ENCODE data around the gene LRRC8E.
A peak's percentile ranks its signal among the peaks of the same experiment; 100 is the strongest.

LRRC8E gene

DNA sequence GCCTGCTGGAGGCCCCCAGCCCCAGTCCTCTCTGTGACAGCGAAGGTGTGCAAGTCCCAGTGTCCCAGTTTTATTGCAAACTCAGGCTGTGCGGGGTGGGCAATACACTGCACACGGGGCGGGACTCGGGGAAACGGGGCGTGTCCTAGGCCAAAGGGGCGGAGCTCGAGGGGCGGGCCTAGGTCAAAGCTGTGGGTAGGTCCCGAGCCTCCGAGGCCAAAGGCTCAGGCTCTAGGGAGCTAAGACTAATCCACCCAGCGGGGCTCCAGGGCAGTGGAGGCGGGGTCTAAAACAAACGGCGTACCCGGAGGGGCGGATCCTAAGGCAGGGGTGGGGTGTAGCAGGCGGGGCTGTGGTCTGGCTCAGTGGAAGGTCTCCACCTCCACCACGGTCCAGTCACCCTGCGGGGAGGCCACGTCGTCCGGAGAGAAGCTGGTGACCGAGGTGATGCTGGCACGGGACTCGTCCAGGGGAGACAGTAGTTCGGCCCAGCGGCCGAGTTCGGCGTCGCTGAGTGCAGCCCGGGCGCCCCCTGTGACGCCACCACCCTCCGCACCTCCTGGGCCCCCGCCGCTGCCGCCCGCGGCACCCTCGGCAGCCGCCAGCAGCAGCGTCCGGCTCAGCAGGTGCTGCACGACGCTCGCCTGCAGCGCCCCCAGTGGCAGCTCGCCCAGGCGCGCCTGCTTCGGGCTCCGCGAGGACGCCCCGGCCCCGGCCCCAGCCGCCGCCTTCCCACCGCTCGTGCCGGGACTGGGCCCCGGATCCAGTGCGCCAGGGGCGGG lies 19.4 kb upstream of the LRRC8E start:
- peak overlapping the region; percentile 27 for H3K4me3 ChIP-seq (ENCODE audit: low read depth, low read length)
- in situ Hi-C loops (cut with HindIII; ENCODE audit: low sequenced_read_pairs), result no loop called here
- TF ChIP-seq, protein P1, sequence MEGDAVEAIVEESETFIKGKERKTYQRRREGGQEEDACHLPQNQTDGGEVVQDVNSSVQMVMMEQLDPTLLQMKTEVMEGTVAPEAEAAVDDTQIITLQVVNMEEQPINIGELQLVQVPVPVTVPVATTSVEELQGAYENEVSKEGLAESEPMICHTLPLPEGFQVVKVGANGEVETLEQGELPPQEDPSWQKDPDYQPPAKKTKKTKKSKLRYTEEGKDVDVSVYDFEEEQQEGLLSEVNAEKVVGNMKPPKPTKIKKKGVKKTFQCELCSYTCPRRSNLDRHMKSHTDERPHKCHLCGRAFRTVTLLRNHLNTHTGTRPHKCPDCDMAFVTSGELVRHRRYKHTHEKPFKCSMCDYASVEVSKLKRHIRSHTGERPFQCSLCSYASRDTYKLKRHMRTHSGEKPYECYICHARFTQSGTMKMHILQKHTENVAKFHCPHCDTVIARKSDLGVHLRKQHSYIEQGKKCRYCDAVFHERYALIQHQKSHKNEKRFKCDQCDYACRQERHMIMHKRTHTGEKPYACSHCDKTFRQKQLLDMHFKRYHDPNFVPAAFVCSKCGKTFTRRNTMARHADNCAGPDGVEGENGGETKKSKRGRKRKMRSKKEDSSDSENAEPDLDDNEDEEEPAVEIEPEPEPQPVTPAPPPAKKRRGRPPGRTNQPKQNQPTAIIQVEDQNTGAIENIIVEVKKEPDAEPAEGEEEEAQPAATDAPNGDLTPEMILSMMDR (IDR thresholded peaks at IDR 0.05; ENCODE audit: low read depth, low read length), result peak; percentile 52
- peak; percentile 39 for DNase-seq (ENCODE audit: low read depth, low spot score)

DNA sequence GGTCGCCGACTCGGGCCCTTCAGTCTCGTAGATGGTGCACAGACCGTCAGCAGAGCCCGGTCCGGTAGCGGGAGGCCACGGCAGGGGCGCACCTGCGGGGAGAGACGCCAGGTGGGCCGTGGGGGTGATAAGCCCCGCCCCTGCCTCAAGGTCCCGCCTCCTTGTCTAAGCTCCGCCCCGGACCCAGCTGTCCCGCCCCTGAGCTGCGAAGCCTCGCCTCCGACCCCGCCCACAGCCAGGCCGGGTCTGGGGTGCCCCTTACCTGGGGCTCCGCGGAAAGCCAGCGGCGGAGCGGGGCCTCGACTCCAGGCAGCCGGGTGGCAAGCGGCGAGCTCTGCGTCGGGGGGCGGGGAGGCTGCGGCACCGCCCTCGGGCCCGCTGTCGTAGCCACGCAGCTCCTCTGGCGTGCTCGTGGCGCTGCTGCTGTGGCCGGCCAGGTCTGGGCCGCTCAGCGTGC lies 18.8 kb upstream of the LRRC8E start:
- TF ChIP-seq, protein P1 (IDR thresholded peaks at IDR 0.05; ENCODE audit: low read depth, low read length), result no peak
- in situ Hi-C loops (cut with HindIII; ENCODE audit: low sequenced_read_pairs), result no loop called here
- DNase-seq (ENCODE audit: low read depth, low spot score), result no peak
- H3K4me3 ChIP-seq (ENCODE audit: low read depth, low read length), result no peak overlapping the region

DNA sequence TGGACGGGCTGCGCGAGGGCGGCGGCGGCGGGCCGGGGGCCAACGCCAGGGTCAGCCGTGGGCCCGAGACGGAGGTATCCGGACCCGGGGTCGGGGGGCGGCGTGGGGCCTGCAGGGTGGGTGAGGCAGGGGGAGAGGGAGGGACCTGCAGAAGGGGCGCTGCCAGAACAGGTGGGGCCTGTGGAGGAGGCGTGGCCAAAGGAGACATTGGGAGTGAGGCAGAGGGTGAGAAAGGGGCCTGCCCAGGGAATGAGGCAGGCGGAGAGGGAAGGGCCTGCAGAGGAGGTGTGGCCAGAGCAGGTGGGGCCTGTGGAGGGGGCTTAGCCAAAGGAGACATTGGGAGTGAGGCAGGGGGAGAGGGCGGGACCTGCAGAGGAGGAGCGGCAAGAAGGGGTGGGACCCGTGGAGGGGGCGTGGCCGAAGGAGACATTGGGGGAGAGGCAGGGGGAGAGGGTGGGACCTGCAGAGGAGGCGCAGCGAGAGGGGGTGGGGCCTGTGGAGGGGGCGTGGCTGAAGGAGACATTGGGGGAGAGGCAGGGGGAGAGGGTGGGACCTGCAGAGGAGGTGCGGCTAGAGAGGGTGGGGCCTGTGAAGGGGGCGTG lies 18.3 kb upstream of the LRRC8E start:
- no peak overlapping the region for H3K4me3 ChIP-seq (ENCODE audit: low read depth, low read length)
- in situ Hi-C loops (cut with HindIII; ENCODE audit: low sequenced_read_pairs), result no loop called here
- TF ChIP-seq, protein P1 (IDR thresholded peaks at IDR 0.05; ENCODE audit: low read depth, low read length), result no peak
- DNase-seq (ENCODE audit: low read depth, low spot score), result no peak

DNA sequence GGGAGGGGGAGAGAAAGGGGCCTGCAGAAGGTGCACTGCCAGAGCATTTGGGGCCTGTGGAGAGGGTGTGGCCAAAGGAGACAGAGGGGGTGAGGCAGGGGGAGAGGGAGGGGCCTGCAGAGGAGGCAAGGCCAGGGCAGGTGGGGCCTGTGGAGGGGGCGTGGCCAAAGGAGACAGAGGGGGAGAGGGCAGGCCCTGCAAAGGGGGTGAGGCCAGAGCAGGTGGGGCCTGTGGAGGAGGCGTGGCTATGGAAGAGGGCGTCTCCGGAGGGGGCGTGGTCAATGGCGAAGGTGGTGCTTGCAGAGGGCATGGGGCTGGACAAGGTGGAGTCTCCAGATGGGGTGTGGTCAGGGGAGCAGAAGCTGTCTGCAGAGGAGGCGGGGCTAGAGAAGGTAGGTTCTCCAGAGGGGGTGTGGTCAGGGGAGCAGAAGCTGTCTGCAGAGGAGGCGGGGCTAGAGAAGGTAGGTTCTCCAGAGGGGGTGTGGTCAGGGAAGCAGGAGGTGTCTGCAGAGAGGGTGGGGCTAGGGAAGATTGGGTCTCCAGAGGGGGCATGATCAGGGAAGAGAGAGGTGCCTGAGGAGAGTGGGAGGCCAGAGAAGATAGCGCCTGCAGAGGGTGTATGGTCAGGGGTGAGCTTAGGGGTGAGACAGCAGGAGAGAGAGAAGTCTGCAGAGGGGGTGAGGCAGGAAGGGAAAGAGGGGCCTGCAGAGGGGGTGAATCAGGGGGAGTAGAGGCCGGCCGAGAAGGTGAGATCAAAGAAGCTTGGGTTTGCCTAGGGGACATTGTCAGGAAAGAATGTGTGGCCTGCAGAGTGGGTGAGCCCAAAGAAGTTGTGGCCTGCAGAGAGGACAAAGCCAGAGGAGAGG lies 17.5 kb upstream of the LRRC8E start:
- TF ChIP-seq, protein P1 (IDR thresholded peaks at IDR 0.05; ENCODE audit: low read depth, low read length), result no peak
- no peak overlapping the region for H3K4me3 ChIP-seq (ENCODE audit: low read depth, low read length)
- in situ Hi-C loops (cut with HindIII; ENCODE audit: low sequenced_read_pairs), result no loop called here
- peak; percentile 35 for DNase-seq (ENCODE audit: low read depth, low spot score)

DNA sequence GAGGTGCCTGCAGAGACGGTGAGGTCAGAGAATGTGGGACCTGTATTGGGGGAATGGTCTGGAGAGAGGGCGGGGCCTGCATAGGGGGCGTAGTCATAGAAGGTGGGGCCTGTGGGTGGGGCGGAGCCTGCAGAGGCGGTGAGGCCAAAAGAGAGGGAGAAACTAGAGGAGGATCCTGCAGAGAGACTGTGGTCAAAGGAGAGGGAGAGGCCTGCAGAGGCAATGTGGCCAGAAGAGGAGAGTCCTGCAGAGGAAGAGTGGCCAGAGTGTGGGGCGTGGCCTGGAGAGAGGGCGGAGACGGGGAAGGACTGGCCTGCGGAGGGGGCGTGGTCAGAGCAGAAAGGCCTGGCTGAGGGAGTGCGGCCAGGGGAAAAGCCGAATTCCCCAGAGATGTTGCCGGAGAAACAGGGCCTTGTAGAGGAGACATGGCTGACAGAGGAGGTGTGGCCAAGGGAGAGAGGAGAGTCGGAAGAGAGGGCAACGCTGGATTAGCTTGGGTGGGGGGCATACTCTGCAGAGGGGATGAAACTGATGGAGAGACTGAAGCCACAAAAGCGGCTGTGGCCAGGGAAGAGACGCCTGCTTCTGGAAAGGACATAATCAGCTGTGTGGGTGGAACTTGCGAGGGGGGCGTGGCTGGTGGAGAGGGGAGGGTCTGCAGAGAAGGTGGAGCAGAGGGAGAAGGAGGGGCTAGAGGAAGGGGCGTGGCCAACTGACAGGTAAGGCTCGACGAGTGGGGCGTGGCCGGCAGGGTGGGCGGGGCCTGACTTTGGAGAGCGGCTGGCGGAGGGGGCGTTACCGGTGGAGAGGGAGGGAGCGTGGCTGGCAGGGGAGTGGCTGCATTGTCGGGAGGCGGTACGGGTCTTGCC lies 16.6 kb upstream of the LRRC8E start:
- TF ChIP-seq, protein P1 (IDR thresholded peaks at IDR 0.05; ENCODE audit: low read depth, low read length), result no peak
- H3K4me3 ChIP-seq (ENCODE audit: low read depth, low read length), result peak overlapping the region; percentile 35
- DNase-seq (ENCODE audit: low read depth, low spot score), result peak; percentile 92
- in situ Hi-C loops (cut with HindIII; ENCODE audit: low sequenced_read_pairs), result no loop called here

Data from astrocyte of the spinal cord (primary cell).